ENCODE measurements around the gene PRSS53.

Gene PRSS53

DNA sequence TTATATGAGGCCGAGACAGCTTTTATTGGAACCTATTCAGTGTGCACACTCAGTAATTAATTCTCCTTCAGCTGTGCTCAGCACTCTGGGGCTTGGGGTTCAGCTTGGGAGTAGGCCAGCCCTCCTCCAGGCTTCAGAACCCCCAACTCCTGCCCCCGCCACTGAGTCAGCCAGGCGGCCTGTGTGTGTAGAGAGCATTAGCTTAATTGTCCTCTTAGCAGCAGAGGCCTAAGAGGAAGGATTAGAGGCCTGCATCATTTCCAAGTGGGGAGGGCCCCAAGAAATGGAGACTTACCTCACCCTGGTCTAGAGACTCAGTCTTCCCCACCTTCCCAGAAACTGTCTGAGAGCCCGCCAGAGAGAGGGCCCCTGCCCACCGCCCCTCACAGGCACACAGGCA is 772 bp downstream of the PRSS53 start:
- DNase-seq (ENCODE audit: low spot score), result no peak
- TF ChIP-seq, protein P1, sequence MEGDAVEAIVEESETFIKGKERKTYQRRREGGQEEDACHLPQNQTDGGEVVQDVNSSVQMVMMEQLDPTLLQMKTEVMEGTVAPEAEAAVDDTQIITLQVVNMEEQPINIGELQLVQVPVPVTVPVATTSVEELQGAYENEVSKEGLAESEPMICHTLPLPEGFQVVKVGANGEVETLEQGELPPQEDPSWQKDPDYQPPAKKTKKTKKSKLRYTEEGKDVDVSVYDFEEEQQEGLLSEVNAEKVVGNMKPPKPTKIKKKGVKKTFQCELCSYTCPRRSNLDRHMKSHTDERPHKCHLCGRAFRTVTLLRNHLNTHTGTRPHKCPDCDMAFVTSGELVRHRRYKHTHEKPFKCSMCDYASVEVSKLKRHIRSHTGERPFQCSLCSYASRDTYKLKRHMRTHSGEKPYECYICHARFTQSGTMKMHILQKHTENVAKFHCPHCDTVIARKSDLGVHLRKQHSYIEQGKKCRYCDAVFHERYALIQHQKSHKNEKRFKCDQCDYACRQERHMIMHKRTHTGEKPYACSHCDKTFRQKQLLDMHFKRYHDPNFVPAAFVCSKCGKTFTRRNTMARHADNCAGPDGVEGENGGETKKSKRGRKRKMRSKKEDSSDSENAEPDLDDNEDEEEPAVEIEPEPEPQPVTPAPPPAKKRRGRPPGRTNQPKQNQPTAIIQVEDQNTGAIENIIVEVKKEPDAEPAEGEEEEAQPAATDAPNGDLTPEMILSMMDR (IDR thresholded peaks at IDR 0.05; ENCODE audit: extremely low read depth, missing control alignments), result no peak

DNA sequence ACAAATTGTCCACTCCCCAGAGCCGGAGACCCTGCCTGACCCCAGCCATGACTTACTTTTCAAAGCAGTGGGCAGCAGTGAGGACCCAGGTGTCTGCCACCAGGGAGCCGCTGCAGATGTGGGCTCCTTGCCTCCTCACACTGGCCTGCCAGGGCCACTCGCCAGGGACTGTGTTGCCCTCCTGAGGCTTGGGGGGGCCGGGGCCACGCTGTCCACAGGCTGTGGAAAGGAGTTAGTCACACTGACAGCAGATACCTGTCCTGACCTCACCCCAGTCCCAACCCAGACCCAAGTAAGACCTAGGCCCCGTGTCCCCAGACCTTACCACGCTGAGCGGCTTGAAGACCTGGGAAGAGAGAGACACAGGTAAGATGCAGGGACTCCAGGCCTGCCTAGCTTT is 1.3 kb downstream of the PRSS53 start:
- no peak for DNase-seq (ENCODE audit: low spot score)
- TF ChIP-seq, protein P1 (IDR thresholded peaks at IDR 0.05; ENCODE audit: extremely low read depth, missing control alignments), result no peak

DNA sequence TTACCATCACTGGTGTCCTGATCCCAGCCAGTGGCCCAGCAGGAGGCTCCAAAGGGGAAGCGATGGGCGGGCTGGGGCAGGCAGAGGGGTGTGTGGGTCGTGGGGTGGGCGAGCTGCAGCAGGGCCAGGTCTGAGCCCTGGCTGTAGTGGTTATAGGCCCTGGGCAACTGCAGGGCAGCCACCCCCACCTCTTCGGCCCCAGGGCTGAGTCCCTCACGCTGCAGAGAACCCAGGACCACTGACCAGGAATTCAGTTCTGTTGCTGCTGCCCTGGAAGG is 2.2 kb downstream of the PRSS53 start:
- TF ChIP-seq, protein P1 (IDR thresholded peaks at IDR 0.05; ENCODE audit: extremely low read depth, missing control alignments), result no peak
- DNase-seq (ENCODE audit: low spot score), result no peak

DNA sequence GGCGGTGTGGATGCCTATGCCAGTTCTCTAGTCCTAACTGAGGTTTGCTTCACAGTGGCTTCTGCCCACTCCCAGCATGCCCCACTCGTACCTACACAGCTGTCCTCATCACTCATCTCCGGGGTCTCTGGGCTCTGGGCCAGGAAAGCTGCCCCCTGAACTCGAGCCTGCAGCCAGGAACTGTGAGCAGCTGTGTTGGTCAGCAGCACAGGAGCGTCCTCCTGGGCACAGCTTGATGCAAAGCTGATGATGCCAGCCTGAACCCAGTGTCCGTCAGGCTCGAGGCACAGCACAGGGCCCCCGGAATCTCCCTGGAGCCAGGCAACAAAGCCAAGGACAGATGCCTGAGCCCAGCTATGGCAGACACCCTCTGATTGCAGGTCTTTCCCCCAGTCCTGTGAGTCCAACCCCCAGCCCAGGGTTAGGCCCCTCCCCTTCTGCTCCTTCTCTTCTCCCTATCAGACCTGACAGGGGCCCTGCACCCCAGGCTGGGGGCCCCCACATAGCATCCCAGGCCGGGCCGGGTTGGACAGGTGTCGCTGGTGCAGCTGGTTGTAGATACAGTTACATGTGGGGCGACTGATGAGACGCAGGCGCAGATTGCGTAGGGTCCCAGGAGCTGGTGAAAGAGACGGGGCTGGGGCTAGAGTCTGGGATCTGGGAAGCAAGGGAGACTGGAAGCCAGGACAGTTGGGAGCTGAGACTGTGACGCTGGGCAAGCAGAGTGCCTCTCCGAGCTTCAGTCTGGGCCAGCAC is 2.7 kb downstream of the PRSS53 start:
- DNase-seq (ENCODE audit: low spot score), result no peak
- TF ChIP-seq, protein P1 (IDR thresholded peaks at IDR 0.05; ENCODE audit: extremely low read depth, missing control alignments), result no peak

DNA sequence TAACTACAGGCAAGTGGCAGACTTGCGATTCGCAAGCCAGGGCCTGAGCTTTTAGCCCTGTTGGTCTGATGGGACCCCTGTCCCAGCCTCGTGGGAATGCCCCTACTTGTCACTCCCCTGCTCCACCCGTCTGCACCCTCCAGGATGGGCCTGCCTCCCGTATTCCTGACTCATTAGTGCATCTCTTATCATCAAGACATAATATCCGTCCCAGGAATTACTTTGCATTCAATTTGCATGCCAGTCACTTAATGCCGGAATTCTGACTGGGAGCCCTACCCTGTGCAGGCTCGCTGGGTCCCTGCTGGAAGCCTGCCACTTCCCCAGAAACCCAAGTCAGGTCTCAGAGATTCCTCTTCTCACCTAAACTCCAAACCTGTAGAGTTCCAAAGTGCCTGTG is 3.3 kb downstream of the PRSS53 start:
- DNase-seq (ENCODE audit: low spot score), result no peak
- TF ChIP-seq, protein P1 (IDR thresholded peaks at IDR 0.05; ENCODE audit: extremely low read depth, missing control alignments), result no peak

DNA sequence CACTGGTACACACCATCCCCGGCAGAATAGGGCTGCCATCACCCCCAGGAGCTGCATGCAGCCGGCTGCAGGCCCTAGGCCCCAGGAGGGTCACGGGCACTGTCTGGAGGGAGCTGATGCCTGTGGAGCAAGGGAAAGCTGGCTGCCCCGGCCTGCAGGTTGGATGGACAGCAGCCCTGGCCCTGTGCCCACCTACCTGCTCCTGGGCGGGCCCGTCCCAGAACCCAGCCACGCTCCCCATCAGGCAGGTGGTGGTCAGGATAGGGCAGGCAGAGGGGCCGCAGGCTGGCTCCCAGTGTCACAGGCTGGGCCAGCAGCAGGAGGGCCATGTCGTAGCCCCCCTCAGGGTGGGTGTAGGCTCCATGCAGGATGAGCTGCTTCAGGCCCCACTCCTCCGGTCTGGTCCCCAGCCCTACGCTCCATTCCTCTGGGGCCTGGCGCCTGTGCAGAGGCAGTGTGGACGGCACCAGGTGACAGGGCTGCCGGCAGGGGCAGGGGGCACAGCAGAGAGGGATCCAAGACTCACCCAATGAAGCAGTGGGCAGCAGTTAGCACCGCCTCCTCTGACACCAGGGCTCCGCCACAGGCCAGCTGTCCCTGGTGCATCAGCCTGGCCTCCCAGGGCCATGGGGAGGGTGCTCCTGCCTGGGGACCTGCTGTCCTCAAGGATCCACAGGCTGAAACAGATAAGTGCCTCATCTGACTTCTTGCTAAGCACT is 4.0 kb downstream of the PRSS53 start:
- TF ChIP-seq, protein P1 (IDR thresholded peaks at IDR 0.05; ENCODE audit: extremely low read depth, missing control alignments), result no peak
- no peak for DNase-seq (ENCODE audit: low spot score)

DNA sequence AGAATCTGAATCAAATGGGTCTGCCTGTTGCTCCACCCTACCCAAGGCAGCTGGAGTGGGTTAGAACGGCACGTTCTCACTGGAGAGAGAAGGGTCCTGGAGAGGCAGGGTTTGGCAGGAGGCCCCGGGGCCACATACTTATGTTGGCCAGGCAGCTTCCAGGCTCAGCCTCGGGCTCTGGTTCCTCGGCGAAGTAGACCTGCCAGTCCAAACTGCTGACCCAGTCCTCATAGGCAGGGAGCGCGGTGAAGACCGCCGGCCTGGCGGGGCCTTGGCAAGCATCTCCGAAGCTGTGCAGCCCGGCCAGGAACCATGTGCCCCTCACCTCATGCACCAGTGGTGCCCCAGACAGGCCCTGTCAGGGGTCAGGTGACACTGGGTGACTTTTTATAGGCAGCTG is 4.8 kb downstream of the PRSS53 start:
- no peak for DNase-seq (ENCODE audit: low spot score)
- TF ChIP-seq, protein P1 (IDR thresholded peaks at IDR 0.05; ENCODE audit: extremely low read depth, missing control alignments), result no peak

All from GM20000 (cell line).